ENCODE measurements around the gene KLF2.
"Not testable (repeated sequence)": the region's sequence is repeated elsewhere in the genome, so short reads cannot be mapped to it uniquely, and the experiment has no call there.

KLF2 gene

DNA sequence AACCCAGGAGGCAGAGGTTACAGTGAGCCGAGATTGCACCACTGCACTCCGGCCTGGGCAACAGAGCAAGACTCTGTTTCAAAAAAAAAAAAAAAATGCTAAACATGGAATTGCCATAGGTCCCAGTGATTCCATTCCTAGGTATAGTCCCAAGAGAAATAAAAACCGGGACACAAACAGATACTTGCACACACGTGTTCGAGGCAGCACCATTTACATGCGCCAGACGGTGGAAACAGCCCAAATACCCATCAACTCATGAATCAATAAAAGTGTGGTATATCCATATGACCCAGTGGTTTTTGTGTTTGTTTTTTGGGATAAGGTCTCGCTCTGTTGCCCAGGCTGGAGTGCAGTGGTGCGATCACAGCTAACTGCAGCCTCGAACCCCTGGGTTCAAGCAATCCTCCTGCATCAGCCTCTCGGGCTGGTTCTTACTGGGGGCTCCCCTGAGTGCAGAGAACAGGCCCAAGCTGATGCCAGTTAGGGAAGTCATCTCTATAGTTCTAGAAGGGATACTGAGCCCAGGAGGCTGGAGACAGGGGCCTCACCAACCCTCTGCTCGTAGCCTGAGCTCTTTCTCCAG, 8.5 kb downstream of the KLF2 start:
- no peak for DNase-seq (ENCODE audit: low read depth)

DNA sequence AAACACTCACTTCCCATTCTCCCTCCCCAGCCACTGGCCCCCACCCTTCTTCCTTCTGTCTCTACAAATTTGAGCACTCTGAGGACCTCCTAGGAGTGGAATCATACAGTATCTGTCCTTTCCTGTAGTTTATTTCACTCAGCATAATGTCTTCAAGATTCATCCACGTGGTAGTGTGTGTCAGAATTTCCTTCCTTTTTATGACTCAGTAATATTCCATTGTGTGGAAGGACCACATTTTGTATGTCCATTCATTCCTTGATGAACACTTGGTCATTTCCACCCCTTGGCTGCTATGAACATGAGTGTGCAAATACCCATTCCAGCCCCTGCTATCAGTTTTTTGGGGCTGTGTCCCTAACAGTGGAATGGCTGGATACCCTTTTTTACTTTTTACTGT, 9.8 kb downstream of the KLF2 start:
- DNase-seq (ENCODE audit: low read depth) = no peak
- H3K4me3 ChIP-seq (ENCODE audit: low read depth, low read length) = no peak overlapping the region

More for the DNA sequence above, 8.5 kb downstream of the KLF2 start:
- H3K4me3 ChIP-seq (ENCODE audit: low read depth, low read length) = no peak overlapping the region

DNA sequence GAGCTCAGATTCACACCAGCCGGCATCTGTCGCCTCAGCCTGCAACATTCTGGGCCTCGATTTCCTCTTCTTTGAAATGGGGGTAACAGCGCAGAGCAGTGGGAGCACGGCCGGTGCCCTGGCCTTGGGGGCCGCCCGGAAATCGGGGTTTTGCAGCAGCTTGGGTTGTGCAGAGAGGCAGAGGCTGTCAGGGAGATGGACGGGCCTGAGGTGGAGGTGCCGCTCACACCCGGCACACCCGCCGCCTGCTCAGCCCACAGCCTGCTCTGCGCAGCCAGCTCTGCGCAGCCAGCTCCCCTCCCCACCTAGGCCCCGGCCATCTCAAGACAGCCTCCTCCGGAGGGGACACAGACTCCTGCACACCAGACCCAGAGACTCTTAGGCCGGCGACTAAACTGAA, 10.6 kb downstream of the KLF2 start:
- DNase-seq (ENCODE audit: low read depth) = no peak
- H3K4me3 ChIP-seq (ENCODE audit: low read depth, low read length) = no peak overlapping the region

DNA sequence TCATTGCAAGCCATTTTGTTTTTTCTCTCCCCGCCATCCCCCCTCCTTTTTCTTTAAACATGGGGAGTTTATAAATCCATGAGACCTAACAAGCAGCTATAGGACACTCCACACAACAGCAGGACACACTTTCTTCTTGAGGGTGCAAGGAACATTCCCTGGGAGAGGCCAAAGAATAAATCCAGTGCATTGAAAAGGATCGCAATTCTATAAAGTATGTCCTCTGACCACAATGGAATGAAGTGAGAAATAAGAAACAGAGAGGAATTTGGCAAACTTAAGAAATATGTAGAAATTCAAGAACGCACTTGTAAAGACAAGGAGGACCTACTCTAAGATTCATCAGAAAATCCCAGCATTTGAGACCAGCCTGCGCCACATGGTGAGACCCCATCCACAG, 11.9 kb downstream of the KLF2 start:
- H3K4me3 ChIP-seq (ENCODE audit: low read depth, low read length) = no peak overlapping the region
- no peak for DNase-seq (ENCODE audit: low read depth)

DNA sequence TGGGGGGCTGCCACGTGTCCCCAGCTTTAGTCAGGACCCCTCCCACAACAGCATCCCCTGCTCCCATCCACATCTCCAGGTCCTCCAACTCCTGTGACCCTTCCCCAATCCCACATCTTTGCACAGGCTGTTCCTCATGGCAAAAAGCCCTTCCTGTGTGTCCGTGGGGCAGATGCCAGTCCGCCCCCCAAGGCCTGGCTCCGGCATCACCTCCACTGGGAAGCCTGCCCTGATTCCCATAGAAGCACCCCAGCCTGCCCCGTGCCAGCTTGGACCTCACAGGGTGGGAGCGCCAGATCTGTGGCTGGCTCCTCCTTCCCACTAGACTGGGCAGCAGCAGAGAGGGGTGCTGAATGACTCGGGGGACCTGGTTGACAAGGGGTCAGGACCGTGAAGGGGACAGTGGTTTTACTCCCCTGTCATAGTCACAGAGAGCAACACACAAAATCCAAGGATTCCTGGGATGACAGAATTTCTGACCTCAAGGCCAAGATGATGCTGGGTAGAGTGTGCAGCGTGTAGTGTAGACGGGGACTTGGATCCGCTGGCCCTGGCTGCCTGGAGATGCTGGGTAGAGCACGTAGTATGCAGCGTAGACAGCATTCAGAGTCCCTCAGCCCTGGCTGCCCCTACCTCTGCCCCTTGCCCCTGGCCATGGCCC, 13.3 kb downstream of the KLF2 start:
- DNase-seq (ENCODE audit: low read depth) = no peak
- H3K4me3 ChIP-seq (ENCODE audit: low read depth, low read length) = no peak overlapping the region

DNA sequence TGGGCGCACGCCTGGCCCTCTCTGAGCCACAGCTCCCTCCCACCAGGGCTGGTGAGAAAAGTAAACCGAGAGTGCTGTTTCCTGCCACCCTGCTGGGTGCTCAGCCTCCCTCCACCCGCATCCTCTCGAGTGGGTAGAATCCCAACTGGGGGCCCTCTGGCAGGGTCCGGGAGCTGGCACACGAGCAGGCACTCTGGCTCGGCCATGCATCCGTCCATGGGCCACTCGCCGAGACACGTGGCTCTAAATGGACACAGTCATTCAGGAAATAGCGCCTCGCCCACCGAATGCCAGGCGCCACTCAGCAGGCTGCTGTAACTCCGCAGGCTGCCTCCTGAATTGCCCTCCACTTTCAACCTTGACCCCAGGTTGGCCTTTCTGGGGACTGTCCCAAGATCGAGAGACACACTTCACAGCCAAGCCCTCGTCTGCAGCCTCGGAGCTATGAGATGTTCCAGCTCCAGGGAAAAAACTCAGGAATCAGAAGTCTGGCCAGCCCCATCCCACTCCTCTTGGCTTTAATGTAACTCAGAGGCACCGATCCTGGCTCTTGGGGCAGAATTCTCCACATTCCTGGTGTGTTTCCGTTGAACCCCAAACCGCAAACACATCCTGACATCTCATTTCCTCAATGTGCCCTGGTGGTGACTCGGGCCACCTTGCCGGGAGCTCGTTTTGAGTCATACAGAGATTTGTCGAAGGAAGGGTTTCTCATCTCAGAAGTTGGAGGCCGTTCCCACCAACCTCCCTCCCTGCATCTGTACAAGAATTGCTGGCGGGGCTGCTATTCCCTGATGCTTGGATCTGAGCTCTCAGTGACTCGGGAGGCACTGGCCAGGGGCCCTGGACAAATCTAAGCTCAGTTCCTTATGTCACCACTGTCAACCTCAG, 14.1 kb downstream of the KLF2 start:
- no peak overlapping the region for H3K4me3 ChIP-seq (ENCODE audit: low read depth, low read length)
- DNase-seq (ENCODE audit: low read depth) = peak; percentile 68

DNA sequence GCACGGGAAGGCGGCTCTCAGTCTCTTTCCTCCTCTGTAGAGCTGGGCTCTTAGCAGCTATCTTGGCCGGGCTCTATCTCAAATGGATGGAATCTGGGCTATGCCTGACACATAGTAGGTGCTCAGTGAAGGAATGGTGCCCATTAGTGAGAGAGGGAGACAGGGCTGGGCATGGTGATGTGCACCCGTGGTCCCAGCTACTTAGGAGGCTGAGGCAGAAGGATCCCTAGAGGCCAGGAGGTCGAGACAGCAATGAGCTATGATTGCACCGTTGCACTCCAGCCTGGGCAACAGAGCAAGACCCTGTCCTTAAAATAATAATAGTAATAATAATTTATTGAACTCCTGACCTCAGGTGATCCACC, 14.7 kb downstream of the KLF2 start:
- no peak overlapping the region for H3K4me3 ChIP-seq (ENCODE audit: low read depth, low read length)
- DNase-seq (ENCODE audit: low read depth) = no peak

DNA sequence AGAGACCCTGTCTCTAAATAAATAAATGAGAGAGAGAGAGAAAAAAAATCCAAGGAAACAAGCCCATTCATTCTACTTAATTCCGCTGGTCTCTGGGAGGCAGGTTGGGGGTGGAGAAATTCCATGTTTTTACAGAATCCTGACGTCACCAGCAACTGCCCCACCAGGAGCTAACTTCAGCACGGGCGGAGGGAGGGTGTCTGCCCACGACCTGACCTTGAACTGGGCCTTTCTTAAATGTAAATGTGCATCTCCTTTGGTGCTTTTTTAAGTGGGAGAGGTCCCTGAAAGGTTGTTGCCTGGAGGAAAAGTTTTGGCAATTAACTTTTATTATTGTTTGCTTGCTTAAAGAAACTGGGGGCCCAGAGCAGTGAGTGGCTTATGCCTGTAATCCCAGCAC, 15.5 kb downstream of the KLF2 start:
- no peak for DNase-seq (ENCODE audit: low read depth)
- no peak overlapping the region for H3K4me3 ChIP-seq (ENCODE audit: low read depth, low read length)

DNA sequence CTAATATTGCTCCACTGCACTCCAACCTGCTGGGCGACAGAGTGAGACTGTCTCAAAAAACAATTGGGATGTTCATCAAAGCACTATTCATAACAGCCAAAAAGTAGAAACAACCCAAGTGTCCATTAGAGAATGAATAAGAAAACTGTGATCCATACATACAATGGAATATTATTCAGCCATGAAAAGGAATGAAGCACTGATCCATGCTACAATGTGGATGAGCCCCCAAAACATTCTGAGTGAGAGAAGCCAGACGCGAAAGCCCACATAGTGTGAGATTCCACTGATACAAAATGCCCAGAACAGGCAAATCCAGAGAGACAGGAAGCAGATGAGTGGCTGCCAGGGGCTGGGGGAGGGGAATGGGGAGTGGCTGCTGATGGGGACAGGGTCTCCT, 16.0 kb downstream of the KLF2 start:
- H3K4me3 ChIP-seq (ENCODE audit: low read depth, low read length) = no peak overlapping the region
- no peak for DNase-seq (ENCODE audit: low read depth)

DNA sequence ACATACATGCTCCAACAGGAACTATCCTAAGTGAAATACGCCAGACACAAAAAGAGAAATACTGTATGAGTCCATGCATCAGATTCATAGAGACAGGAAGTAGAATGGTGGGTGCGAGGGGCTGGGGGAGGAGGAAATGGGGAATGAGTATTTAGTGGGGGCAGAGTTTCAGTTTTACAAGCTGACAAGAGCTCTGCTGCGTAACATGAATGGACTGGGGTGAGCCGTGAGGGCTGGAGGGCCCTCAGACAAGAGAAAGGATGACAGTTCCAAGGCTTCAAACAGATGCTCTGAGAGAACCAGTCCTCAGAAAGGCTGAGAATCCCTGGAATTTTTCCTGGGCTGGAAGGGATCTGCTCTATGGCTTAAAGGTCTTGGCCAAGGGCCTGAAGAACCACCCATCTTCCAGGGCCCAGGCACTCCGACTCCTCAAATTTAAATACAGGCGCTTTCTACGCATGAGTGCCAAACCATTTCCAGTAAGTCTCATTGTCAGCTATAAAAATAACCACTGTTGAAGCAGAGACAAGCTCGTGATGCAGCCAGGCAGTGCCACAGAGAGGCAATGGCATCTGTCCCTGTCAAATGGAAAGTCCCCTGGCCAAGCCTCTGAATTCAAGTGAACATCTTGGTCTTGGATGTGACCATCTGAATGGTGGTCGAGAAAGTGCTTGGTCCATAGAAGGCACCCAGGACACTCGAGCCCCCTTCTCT, 17.5 kb downstream of the KLF2 start:
- no peak for DNase-seq (ENCODE audit: low read depth)
- H3K4me3 ChIP-seq (ENCODE audit: low read depth, low read length) = no peak overlapping the region

DNA sequence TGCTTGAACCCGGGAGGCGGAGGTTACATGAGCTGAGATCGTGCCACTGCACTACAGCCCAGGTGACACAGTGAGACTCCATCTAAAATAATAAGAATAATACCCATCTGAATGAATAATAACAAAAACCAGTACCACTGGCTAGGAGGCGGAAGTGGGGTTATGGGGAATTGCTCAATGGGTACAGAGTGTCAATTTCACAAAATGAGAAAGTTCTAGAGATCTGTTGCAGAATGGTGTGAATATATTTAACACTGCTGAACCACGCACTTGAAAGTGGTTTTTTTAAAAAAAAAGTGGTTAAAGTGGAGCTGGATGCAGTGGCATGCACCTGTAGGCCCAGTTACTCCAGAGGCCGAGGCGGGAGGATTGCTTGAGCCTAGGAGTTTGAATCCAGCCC, 18.5 kb downstream of the KLF2 start:
- DNase-seq (ENCODE audit: low read depth) = no peak
- H3K4me3 ChIP-seq (ENCODE audit: low read depth, low read length) = no peak overlapping the region

DNA sequence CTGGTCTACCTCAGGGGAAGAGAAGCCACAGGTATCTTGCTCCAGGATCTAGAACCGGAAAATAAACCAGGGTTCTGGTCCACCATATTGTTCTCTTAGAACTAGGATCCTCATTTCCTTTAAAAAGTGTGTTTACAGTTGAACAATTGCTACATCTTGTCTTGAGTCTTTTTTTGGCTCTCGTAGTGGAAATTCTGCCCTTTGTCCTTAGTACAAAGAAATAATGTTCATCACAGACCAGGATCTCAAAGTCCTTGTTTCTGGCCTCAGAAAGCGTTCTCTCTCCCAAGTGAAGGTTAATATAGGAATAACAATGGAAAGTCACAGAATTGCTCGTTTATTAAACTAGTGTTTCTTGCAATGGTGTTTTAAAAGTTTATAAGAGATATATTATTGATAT, 20.8 kb downstream of the KLF2 start:
- no peak for DNase-seq (ENCODE audit: low read depth)
- H3K4me3 ChIP-seq (ENCODE audit: low read depth, low read length) = no peak overlapping the region

DNA sequence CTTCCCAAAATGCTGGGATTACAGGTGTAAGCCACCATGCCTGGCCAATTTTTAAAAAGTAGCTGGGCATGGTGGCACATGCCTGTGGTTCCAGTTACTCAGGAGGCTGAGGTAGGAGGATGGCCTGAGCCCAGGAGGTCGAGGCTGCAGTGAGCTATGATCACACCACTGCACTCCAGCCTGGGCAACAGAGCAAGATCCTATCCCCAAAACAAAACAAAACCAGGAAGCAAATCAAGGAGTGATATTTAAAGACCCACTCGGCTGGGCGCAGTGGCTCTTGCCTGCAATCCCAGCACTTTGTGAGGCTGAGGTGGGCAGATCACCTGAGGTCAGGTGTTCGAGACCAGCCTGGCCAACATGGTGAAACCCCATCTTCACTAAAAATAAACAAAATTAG, 22.5 kb downstream of the KLF2 start:
- not testable (repeated sequence) for H3K4me3 ChIP-seq (ENCODE audit: low read depth, low read length); DNase-seq (ENCODE audit: low read depth)

DNA sequence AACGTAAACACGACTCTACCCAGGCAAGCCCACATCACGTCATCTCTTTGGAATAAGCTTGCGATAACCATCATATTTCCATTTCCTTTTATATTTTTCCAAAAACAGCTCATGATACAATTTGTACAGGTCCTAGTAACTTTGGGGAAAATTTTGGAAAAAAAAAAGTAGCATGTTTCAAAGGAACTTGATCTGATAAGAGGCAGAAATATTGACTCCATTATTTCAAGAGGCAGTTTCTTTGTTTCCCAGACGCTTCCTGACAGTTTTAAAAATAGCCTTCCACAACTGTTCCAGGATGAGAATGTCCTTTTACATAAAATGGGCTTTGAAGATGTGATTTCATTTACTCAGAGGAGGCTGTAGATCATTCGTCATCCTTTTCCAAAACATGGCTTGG, 23.1 kb downstream of the KLF2 start:
- no peak for DNase-seq (ENCODE audit: low read depth)
- no peak overlapping the region for H3K4me3 ChIP-seq (ENCODE audit: low read depth, low read length)

DNA sequence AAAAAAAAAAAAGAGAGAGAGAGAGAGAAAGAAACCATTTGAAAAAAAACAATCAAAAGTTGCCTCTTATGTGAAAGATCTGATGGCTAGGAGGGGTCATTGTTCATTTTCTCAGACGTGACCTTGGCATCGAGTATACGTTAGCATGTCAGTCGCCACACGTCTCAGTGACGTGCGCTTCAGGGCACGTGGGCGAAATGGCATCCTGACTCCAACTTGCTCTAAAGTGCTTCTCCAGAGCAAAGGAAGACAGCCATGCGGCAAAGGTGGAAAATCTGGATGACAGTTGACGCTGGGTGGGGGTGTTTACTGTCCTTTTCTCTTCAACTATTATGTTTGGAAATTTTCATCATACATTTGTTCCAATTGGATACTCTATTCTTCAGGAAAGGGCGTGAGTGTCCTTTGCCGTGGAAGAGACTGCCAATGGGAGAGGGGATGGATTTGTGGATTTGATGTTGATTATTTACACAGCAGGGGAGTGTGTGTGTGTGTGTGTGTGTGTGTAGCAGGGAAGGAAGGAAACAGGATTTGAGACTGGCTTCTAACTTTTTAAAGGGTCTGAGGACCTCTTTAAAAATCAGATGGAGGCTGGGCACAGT, 25.0 kb downstream of the KLF2 start:
- H3K4me3 ChIP-seq (ENCODE audit: low read depth, low read length) = no peak overlapping the region
- DNase-seq (ENCODE audit: low read depth) = no peak

DNA sequence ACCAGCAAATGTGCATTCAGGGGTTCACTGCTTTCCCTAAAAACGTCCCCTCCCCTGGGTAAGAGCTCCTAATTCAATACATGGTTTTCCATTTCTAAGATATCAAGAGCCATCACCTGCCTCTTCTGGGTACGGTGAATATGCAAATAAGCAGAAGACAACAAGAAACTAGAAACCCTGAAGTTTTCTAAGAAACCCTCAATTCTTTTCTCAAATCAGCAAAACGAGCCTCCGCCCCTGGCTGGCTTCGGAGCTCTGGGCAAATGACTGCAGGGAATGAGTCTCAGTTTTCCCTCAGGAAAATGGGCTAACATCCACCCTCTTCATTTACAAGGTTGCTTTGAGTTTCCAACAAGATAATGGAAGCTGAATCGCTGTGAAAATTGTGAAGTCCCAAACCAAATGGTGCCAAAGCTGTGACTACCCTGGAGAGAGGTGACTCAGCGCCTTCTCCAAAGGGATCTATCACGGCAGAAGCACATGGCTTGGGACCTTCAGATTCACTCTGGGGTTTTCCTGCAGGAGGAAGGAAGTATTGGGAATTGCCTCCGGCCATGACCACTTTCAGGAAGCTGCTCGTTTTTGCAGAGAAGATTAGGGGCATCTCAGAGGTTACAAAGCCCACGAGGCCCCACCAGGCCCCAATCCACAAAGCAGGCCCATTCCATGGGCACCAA, 26.6 kb downstream of the KLF2 start:
- DNase-seq (ENCODE audit: low read depth) = no peak
- no peak overlapping the region for H3K4me3 ChIP-seq (ENCODE audit: low read depth, low read length)

DNA sequence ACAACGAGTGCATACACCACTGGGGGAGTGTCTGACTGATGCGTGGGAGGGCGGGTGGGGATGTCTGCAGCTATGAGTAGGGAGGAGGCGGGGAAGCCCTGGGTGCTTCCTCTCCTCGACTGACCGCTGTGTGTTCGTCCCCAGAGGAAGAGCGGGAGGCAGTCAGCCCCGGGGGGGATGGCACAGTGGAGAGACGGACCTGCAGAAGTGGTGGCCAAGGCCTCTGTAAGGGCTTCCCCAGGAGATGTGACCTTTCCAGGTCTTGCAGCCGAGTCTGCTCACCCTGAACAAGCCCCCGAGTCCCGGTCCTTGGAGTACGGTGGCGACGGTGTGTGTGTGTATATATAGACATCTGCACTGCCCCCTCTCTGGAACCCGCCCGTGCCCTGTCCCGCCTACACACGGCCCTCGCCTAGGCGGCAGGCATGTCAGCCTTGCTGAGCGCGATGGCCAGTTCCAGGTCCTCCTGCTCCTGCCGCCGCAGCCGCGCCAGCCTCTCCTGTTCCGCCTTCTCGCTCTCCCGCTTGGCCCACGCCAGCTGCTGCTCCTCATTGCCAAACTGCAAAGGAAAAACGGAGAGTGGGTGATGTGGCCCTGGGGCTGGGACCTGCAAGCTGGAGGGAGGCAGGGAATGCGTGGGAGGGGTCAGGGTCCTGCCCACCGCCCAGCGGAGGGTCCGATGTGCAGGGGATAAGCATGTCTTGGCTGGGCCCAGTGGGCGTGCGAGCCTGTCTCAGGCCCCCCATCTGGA, 30.8 kb downstream of the KLF2 start:
- DNase-seq (ENCODE audit: low read depth) = no peak
- H3K4me3 ChIP-seq (ENCODE audit: low read depth, low read length) = no peak overlapping the region

DNA sequence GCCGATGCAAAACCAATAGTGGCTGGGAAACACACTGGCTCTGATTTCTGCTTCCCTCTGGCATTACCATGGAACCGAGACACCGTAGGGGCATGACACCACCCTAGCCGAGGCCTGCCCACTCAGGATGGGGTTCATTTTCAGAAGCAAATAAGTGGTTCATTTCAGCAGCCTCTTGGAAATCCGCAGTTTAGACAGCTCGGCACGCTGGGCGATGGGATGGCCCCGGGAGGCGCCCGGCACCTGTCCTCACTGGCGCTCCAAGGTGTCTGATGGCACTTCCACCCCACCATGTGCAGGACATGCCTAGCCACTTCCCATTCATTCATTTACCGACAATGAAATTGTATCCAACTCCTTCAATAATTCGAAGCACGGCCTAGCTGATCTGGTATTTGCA, 33.8 kb downstream of the KLF2 start:
- no peak overlapping the region for H3K4me3 ChIP-seq (ENCODE audit: low read depth, low read length)
- no peak for DNase-seq (ENCODE audit: low read depth)

DNA sequence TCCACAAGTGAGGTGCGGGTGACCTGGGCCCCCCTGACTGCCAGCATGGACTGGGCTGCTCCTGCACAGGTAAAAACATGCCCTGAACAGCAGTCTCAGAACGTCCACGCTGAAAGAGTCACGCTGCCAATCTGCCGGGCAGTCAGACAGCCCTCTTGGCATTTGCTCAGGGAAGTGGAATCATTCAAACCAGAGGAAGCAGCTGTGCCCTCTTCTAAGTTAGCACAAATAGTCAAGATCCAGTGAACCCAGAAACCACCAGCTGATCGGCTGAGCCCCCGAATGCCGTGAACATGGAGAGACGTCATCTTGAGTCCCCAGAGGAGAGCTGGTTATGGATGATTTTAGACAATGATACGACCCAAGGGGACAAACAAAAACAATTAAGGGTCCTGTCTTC, 34.4 kb downstream of the KLF2 start:
- no peak overlapping the region for H3K4me3 ChIP-seq (ENCODE audit: low read depth, low read length)
- no peak for DNase-seq (ENCODE audit: low read depth)
